Astrocyte (in vitro differentiated cells and primary cell): ENCODE measurements around the gene RANBP3. TPM values are rescaled to one million over a fixed set of nuclear protein-coding genes. Genes with fewer than 3 reads are reported as not detected.

Experiments used
- DNase-seq: peaks from one replicate; pipeline ENCODE4 v3.0.0-alpha.2; 2010; ENCODE audit warnings: low read depth
- FAIRE-seq: peaks from 2 replicates; lab custom pipeline; 2011; peaks lifted over from hg19 to GRCh38; lab: Jason Lieb, UNC
- H2AFZ ChIP-seq: 2 replicates; pipeline ENCODE4 v1.6.0; 2012; ENCODE audit warnings: low read depth, low read length, inconsistent platforms
- H3K27ac ChIP-seq: 2 replicates; pipeline ENCODE4 v1.5.1; 2011; ENCODE audit warnings: low read depth, low read length, inconsistent platforms
- H3K27me3 ChIP-seq: 2 replicates; pipeline ENCODE4 v1.6.0; 2011; ENCODE audit warnings: low read length, inconsistent platforms; ENCODE audit not compliant: insufficient read depth
- H3K36me3 ChIP-seq: 2 replicates; pipeline ENCODE4 v1.5.1; 2011; ENCODE audit warnings: low read length, inconsistent platforms; ENCODE audit not compliant: insufficient read depth
- H3K4me1 ChIP-seq: 2 replicates; pipeline ENCODE4 v1.5.1; 2011; ENCODE audit warnings: low read length, inconsistent platforms; ENCODE audit not compliant: insufficient read depth
- H3K4me2 ChIP-seq: 2 replicates; pipeline ENCODE4 v1.6.0; 2012; ENCODE audit warnings: low read length, inconsistent platforms
- H3K4me3 ChIP-seq: 2 replicates; pipeline ENCODE4 v1.5.1; 2011; ENCODE audit warnings: low read depth, mild to moderate bottlenecking, low read length, inconsistent platforms; ENCODE audit not compliant: insufficient read depth
- H3K79me2 ChIP-seq: 2 replicates; pipeline ENCODE4 v1.6.0; 2012; ENCODE audit warnings: mild to moderate bottlenecking, low read length, inconsistent platforms; ENCODE audit not compliant: insufficient read depth
- H3K9ac ChIP-seq: 2 replicates; pipeline ENCODE4 v1.6.0; 2012; ENCODE audit warnings: mild to moderate bottlenecking, low read length, inconsistent platforms
- H3K9me3 ChIP-seq: 2 replicates; pipeline ENCODE4 v1.5.1; 2012; ENCODE audit warnings: low read depth, mild to moderate bottlenecking, low read length, inconsistent platforms; ENCODE audit not compliant: insufficient read depth
- H4K20me1 ChIP-seq: 2 replicates; pipeline ENCODE4 v1.6.0; 2012; ENCODE audit warnings: low read length, inconsistent platforms; ENCODE audit not compliant: insufficient read depth
- H3K27ac Mint-ChIP-seq: one replicate; pipeline ENCODE4 v1.8.0; 2021; ENCODE audit warnings: mild to moderate bottlenecking, mixed read lengths; ENCODE audit not compliant: unreplicated experiment
- H3K27me3 Mint-ChIP-seq: one replicate; pipeline ENCODE4 v1.8.0; 2021; ENCODE audit warnings: low read depth, mixed read lengths; ENCODE audit not compliant: unreplicated experiment
- H3K36me3 Mint-ChIP-seq: one replicate; pipeline ENCODE4 v1.8.0; 2021; ENCODE audit warnings: low read depth, mixed read lengths; ENCODE audit not compliant: unreplicated experiment
- H3K4me1 Mint-ChIP-seq: one replicate; pipeline ENCODE4 v1.8.0; 2021; ENCODE audit warnings: low read depth, mixed read lengths; ENCODE audit not compliant: unreplicated experiment
- H3K4me3 Mint-ChIP-seq: one replicate; pipeline ENCODE4 v1.8.0; 2021; ENCODE audit warnings: mild to moderate bottlenecking, moderate library complexity, mixed read lengths; ENCODE audit not compliant: unreplicated experiment
- H3K9me3 Mint-ChIP-seq: one replicate; pipeline ENCODE4 v1.8.0; 2021; ENCODE audit warnings: mild to moderate bottlenecking, mixed read lengths; ENCODE audit not compliant: unreplicated experiment
- CTCF ChIP-seq: IDR thresholded peaks from 2 replicates; pipeline ENCODE4 v1.5.1; 2011; ENCODE audit warnings: low read depth, mild to moderate bottlenecking, inconsistent platforms, low read length, moderate library complexity; ENCODE audit not compliant: insufficient read depth
- EZH2 ChIP-seq: IDR thresholded peaks from 2 replicates; pipeline ENCODE4 v1.6.1; 2012; ENCODE audit warnings: mild to moderate bottlenecking, low read length, inconsistent platforms; ENCODE audit not compliant: insufficient read depth
- total RNA-seq: library from RNA; stranded (reverse); gene quantifications from 2 replicates; pipeline ENCODE4 v1.2.1, GENCODE V29; 2021

The RANBP3 gene
- total RNA-seq, 1 donor from 2014 or later, result 70.5 TPM

GRCh38 chr19:5952193-5953029, 25.5 kb downstream of the RANBP3 start:
- H3K27me3 ChIP-seq, result no peaks in the 10 kb centered on the region
- H3K4me1 Mint-ChIP-seq, result peaks cover 48% of the 10 kb centered on the region
- peaks cover 93% of the 10 kb centered on the region for H3K79me2 ChIP-seq
- TF ChIP-seq CTCF, result no peak
- TF ChIP-seq EZH2, result no peak
- peaks cover 96% of the 10 kb centered on the region for H4K20me1 ChIP-seq
- H3K4me1 ChIP-seq, result peaks cover 28% of the 10 kb centered on the region
- peaks cover 24% of the 10 kb centered on the region for H3K36me3 Mint-ChIP-seq
- H3K36me3 ChIP-seq, result peaks cover 6% of the 10 kb centered on the region
- no peaks in the 10 kb centered on the region for H3K27me3 Mint-ChIP-seq
- no peak for DNase-seq
- no peak overlapping the region for H3K4me3 ChIP-seq
- H3K9me3 Mint-ChIP-seq, result no peaks in the 10 kb centered on the region
- H3K27ac Mint-ChIP-seq, result peak overlapping the region; percentile 79
- no peak overlapping the region for H3K9ac ChIP-seq
- no peak for FAIRE-seq
- peak overlapping the region; percentile 70 for H3K4me2 ChIP-seq
- H2AFZ ChIP-seq, result no peak overlapping the region
- H3K4me3 Mint-ChIP-seq, result no peak overlapping the region
- H3K27ac ChIP-seq, result no peak overlapping the region
- H3K9me3 ChIP-seq, result no peaks in the 10 kb centered on the region

GRCh38 chr19:5951338-5951861, 26.5 kb downstream of the RANBP3 start:
- Histone ChIP-seq H3K27me3 (no peaks in the 10 kb centered on the region), H4K20me1 (peaks cover 94% of the 10 kb centered on the region), H3K79me2 (peaks cover 90% of the 10 kb centered on the region), H3K4me3 (no peak overlapping the region), H3K4me1 (peaks cover 26% of the 10 kb centered on the region), H3K9me3 (no peaks in the 10 kb centered on the region), H2AFZ (no peak overlapping the region), H3K4me2 (no peak overlapping the region), H3K27ac (no peak overlapping the region), H3K9ac (no peak overlapping the region), H3K36me3 (peaks cover 6% of the 10 kb centered on the region)
- H3K27ac Mint-ChIP-seq, result no peak overlapping the region
- no peak overlapping the region for H3K4me3 Mint-ChIP-seq
- H3K36me3 Mint-ChIP-seq, result peaks cover 26% of the 10 kb centered on the region
- peaks cover 44% of the 10 kb centered on the region for H3K4me1 Mint-ChIP-seq
- H3K9me3 Mint-ChIP-seq, result no peaks in the 10 kb centered on the region
- no peak for TF ChIP-seq CTCF
- TF ChIP-seq EZH2, result no peak
- H3K27me3 Mint-ChIP-seq, result no peaks in the 10 kb centered on the region
- DNase-seq (no peak), FAIRE-seq (no peak)

GRCh38 chr19:5950741-5951140, 27.2 kb downstream of the RANBP3 start:
- H3K9me3 Mint-ChIP-seq, result no peaks in the 10 kb centered on the region
- H3K36me3 Mint-ChIP-seq, result peaks cover 26% of the 10 kb centered on the region
- FAIRE-seq (no peak), DNase-seq (no peak)
- no peak overlapping the region for H3K9ac ChIP-seq
- peaks cover 94% of the 10 kb centered on the region for H4K20me1 ChIP-seq
- peaks cover 42% of the 10 kb centered on the region for H3K4me1 Mint-ChIP-seq
- peaks cover 26% of the 10 kb centered on the region for H3K4me1 ChIP-seq
- no peak overlapping the region for H3K27ac ChIP-seq
- no peak overlapping the region for H3K4me3 Mint-ChIP-seq
- H3K4me3 ChIP-seq, result no peak overlapping the region
- no peaks in the 10 kb centered on the region for H3K27me3 ChIP-seq
- no peaks in the 10 kb centered on the region for H3K27me3 Mint-ChIP-seq
- H3K9me3 ChIP-seq, result no peaks in the 10 kb centered on the region
- H3K4me2 ChIP-seq, result no peak overlapping the region
- H2AFZ ChIP-seq, result no peak overlapping the region
- peaks cover 90% of the 10 kb centered on the region for H3K79me2 ChIP-seq
- H3K27ac Mint-ChIP-seq, result no peak overlapping the region
- no peak for TF ChIP-seq CTCF
- peaks cover 6% of the 10 kb centered on the region for H3K36me3 ChIP-seq
